Measurements from ENCODE around the gene TMTC2. TPM values are rescaled to one million over a fixed set of nuclear protein-coding genes. Genes with fewer than 3 reads are reported as not detected.

The TMTC2 gene
- total RNA-seq, 4 donors from 2014 or later: 11.5 to 44.1 (median 16.0) TPM

DNA sequence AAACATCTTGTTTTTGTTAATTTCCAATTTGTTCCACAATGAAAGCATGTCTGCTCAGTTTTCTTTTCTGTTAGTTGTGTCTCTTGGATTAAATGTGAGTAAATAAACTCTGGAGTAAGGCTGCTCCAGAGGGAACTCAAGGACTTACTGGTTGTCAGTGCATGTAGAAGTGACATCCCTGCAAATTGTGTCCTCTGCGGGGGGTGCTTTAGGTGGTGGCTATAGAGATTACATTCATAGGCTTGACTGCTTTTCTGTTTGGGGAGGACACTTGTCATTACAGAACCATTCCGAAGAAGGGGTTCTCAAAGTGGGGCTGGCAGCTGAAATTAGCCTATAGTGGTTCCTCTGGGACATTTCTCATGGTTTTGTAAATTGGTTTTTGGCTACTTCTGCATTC lies 8.8 kb downstream of the TMTC2 start:
- Histone ChIP-seq H3K27me3 (no peaks in the 10 kb centered on the region), H3K36me3 (no peaks in the 10 kb centered on the region), H3K4me3 (no peak overlapping the region), H3K4me1 (no peaks in the 10 kb centered on the region), H3K9me3 (no peaks in the 10 kb centered on the region), H3K27ac (no peak overlapping the region)
- no peak for DNase-seq
- no peak for TF ChIP-seq POLR2A (IDR thresholded peaks at IDR 0.05)
- TF ChIP-seq, protein P1, sequence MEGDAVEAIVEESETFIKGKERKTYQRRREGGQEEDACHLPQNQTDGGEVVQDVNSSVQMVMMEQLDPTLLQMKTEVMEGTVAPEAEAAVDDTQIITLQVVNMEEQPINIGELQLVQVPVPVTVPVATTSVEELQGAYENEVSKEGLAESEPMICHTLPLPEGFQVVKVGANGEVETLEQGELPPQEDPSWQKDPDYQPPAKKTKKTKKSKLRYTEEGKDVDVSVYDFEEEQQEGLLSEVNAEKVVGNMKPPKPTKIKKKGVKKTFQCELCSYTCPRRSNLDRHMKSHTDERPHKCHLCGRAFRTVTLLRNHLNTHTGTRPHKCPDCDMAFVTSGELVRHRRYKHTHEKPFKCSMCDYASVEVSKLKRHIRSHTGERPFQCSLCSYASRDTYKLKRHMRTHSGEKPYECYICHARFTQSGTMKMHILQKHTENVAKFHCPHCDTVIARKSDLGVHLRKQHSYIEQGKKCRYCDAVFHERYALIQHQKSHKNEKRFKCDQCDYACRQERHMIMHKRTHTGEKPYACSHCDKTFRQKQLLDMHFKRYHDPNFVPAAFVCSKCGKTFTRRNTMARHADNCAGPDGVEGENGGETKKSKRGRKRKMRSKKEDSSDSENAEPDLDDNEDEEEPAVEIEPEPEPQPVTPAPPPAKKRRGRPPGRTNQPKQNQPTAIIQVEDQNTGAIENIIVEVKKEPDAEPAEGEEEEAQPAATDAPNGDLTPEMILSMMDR (IDR thresholded peaks at IDR 0.05): no peak
- intact Hi-C loops (cut with DNase I; ENCODE audit: low total_unique reads): no loop called here

DNA sequence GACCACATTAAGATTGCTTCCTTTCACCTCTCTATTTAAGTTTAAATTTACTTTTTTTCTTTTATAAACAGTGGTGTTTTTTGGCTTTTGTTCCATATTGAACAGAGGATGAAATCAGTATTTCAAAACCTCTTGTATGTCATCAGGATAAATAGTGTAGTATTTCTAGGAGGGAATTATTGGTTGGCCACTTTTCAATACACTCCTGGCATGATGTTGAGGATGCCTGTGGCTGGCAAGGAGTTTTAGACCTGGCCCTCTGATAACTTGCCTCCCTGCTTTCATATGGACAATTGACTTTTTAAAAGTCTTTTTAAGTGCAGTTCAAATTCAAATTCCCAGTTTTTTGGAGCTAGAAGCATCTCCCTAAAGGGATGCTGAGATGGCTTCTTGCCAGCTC lies 9.8 kb downstream of the TMTC2 start:
- no peak overlapping the region for H3K27ac ChIP-seq
- no peaks in the 10 kb centered on the region for H3K4me1 ChIP-seq
- no peak for DNase-seq
- TF ChIP-seq, protein P1 (IDR thresholded peaks at IDR 0.05): no peak
- TF ChIP-seq POLR2A (IDR thresholded peaks at IDR 0.05): no peak
- H3K27me3 ChIP-seq: no peaks in the 10 kb centered on the region
- intact Hi-C loops (cut with DNase I; ENCODE audit: low total_unique reads): no loop called here
- no peak overlapping the region for H3K4me3 ChIP-seq
- no peaks in the 10 kb centered on the region for H3K36me3 ChIP-seq
- no peaks in the 10 kb centered on the region for H3K9me3 ChIP-seq

DNA sequence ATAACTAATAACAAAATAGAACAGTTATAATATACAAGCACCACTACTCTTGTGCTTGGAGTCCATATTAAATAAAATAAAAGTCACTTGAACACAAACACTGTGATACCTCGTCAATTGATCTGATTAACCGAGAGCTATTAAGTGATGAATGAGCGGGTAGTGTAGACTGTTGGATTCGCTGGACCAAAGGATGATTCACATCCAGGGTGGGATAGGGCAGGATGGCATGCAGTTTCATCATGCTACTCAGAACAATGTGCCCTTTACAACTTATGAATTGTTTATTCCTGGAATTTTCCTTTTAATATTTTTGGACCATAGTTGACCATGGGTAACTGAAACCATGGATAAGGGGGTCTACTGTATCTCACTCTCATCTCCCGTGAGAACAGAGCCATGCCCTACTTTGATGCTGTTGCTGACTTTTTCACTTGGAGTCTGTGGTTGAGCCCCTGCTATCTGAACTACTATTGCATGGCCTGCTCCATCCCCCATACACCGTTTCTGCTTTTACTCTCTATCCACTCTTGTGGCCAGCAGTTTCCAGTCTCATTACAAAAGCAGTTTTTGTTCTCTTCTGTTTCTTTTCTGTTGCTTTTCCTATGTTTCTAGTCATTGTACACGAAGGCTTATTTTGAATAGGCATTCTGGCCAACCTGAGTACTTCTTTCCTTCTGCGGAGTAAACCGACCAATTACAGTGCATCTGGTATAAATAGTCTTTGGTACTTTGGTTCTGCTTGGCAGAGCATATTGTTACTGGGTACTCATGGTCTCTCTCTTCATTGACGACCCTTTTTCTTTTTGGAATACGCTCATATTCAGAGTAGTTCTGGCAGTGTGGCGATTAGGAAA lies 12.2 kb downstream of the TMTC2 start:
- Histone ChIP-seq H3K9me3 (no peaks in the 10 kb centered on the region), H3K36me3 (no peaks in the 10 kb centered on the region), H3K27ac (no peak overlapping the region), H3K4me3 (no peak overlapping the region), H3K27me3 (no peaks in the 10 kb centered on the region), H3K4me1 (no peaks in the 10 kb centered on the region)
- intact Hi-C loops (cut with DNase I; ENCODE audit: low total_unique reads): no loop called here
- DNase-seq: no peak
- TF ChIP-seq, protein P1 (IDR thresholded peaks at IDR 0.05): no peak

DNA sequence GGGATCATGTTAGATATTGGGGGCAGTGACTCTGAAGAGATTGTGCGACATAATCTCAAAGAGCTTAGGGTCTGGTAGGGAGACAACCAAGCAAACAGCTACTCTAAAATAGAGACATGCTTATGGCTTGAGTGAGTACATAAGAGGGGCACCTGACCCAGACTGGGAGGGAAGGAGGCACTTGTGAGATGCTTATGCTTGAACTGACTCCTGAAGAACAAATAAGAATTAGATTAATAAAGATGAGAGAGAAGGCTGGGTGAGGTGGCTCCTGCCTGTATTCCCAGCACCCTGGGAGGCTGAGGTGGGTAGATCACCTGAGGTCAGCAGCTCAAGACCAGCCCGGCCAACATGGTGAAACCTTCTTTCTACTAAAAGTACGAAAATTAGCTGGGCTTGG lies 19.1 kb downstream of the TMTC2 start:
- no peaks in the 10 kb centered on the region for H3K36me3 ChIP-seq
- H3K9me3 ChIP-seq: no peaks in the 10 kb centered on the region
- no peaks in the 10 kb centered on the region for H3K27me3 ChIP-seq
- TF ChIP-seq, protein P1 (IDR thresholded peaks at IDR 0.05): no peak
- no peak for TF ChIP-seq POLR2A (IDR thresholded peaks at IDR 0.05)
- no peak for DNase-seq
- intact Hi-C loops (cut with DNase I; ENCODE audit: low total_unique reads): no loop called here
- no peaks in the 10 kb centered on the region for H3K4me1 ChIP-seq
- no peak overlapping the region for H3K4me3 ChIP-seq
- no peak overlapping the region for H3K27ac ChIP-seq

DNA sequence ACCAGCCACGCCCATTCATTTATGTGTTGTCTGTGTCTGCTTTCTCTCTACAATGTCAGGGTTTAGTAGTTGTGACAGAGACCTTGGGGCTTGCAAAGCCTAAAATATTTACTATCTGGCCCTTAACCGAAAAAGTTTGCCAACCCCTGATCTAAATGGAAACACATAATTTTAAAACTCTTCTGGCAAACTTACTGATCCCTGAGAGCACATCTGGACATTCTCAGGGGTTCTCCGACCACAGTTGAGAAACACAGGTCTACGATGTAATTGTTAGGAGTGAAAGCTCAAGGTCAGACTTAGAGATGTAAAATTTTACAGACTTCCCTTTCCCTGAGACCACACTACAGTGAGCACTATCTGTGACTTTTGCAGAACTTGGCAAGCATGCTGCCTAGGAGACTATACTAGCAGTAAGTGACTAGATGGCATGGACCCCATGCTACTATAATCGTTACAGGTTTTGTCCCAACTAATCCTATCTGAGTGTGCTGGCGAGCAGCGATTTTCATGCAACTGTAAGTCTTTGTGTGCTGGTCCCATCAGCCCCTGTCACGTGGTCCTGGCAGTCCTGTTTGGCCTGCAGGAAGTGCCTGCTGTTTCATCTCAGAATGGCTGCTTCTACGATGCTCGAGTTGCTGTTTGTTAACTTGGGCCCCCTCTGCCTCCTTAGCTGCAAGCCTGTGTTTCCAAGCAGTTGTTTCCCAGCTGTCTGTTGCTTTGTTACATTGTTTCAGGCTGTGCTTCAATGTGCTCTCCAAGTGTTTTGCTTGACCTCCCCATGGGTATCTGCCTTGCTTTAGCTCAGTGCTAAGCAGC lies 21.6 kb downstream of the TMTC2 start:
- DNase-seq: peak; percentile 61 to 67
- no peak for TF ChIP-seq POLR2A (IDR thresholded peaks at IDR 0.05)
- TF ChIP-seq, protein P1 (IDR thresholded peaks at IDR 0.05): no peak
- intact Hi-C loops (cut with DNase I; ENCODE audit: low total_unique reads): no loop called here
- no peak overlapping the region for H3K4me3 ChIP-seq
- no peaks in the 10 kb centered on the region for H3K4me1 ChIP-seq
- peak overlapping the region; percentile 47 to 48 for H3K27ac ChIP-seq
- no peaks in the 10 kb centered on the region for H3K9me3 ChIP-seq
- H3K36me3 ChIP-seq: no peaks in the 10 kb centered on the region
- no peaks in the 10 kb centered on the region for H3K27me3 ChIP-seq
